ENCODE results near the gene FLNB.

- TF ChIP-seq RAD21 (CRISPR knock-in tag; conservative IDR thresholded peaks at IDR 0.05 in 1 of 2, IDR thresholded peaks at IDR 0.05 in 1 of 2) (no peak), YY1 (IDR thresholded peaks at IDR 0.05; ENCODE audit: borderline replicate concordance in 1 of 3, control insufficient read depth in 1 of 3, extremely low read depth in 1 of 3, insufficient read depth in 3 of 3, insufficient read length in 1 of 3, insufficient replicate concordance in 2 of 3, low read depth in 1 of 3, low read length in 2 of 3) (no peak), JUNB (CRISPR knock-in tag; conservative IDR thresholded peaks at IDR 0.05) (no peak), MNT (conservative IDR thresholded peaks at IDR 0.05) (no peak), ZNF41 (CRISPR knock-in tag; conservative IDR thresholded peaks at IDR 0.05) (no peak), STAT5B (CRISPR knock-in tag; IDR thresholded peaks at IDR 0.05) (no peak), NR2C2 (CRISPR knock-in tag; IDR thresholded peaks at IDR 0.05) (no peak), NR2C2 (tag; IDR thresholded peaks at IDR 0.05) (no peak), ETS1 (conservative IDR thresholded peaks at IDR 0.05; ENCODE audit: control insufficient read depth, low read depth, low read length) (no peak), POLR2AphosphoS5 (IDR thresholded peaks at IDR 0.05; ENCODE audit: control insufficient read depth, insufficient read depth, low read depth, low read length) (no peak), CBX8 (IDR thresholded peaks at IDR 0.05; ENCODE audit: borderline replicate concordance, extremely low read depth, low read depth, low read length, poor library complexity, severe bottlenecking) (no peak)
- TF ChIP-seq, protein P1, sequence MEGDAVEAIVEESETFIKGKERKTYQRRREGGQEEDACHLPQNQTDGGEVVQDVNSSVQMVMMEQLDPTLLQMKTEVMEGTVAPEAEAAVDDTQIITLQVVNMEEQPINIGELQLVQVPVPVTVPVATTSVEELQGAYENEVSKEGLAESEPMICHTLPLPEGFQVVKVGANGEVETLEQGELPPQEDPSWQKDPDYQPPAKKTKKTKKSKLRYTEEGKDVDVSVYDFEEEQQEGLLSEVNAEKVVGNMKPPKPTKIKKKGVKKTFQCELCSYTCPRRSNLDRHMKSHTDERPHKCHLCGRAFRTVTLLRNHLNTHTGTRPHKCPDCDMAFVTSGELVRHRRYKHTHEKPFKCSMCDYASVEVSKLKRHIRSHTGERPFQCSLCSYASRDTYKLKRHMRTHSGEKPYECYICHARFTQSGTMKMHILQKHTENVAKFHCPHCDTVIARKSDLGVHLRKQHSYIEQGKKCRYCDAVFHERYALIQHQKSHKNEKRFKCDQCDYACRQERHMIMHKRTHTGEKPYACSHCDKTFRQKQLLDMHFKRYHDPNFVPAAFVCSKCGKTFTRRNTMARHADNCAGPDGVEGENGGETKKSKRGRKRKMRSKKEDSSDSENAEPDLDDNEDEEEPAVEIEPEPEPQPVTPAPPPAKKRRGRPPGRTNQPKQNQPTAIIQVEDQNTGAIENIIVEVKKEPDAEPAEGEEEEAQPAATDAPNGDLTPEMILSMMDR (IDR thresholded peaks at IDR 0.05 in 2 of 3, conservative IDR thresholded peaks at IDR 0.05 in 1 of 3; ENCODE audit: insufficient read depth in 2 of 3, low read depth in 1 of 3, low read length in 3 of 3) = no peak
- TF ChIP-seq, protein P2, sequence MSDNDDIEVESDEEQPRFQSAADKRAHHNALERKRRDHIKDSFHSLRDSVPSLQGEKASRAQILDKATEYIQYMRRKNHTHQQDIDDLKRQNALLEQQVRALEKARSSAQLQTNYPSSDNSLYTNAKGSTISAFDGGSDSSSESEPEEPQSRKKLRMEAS (CRISPR knock-in tag; IDR thresholded peaks at IDR 0.05) = no peak
Measured at GRCh38 chr3:58106640-58107039, 98.4 kb downstream of the FLNB start.

All from K562 (cell line).